Measurements from ENCODE around the gene PCNX2. TPM values are rescaled to one million over a fixed set of nuclear protein-coding genes. Genes with fewer than 3 reads are reported as not detected.

The PCNX2 gene
- total and polyA plus RNA-seq, 2 of the 8 experiments (the other 6 are each of a cell fraction or from before 2014, with no cell fraction given), result 46.1 to 57.6 TPM

GRCh38 chr1:233253231-233253831 is 42.2 kb downstream of the PCNX2 start (continued):
- no peak for TF ChIP-seq CHD7 (IDR thresholded peaks at IDR 0.05; ENCODE audit: insufficient replicate concordance, low read length)
- TF ChIP-seq YY1 (IDR thresholded peaks at IDR 0.05; ENCODE audit: low read depth, low read length), result no peak
- TF ChIP-seq SAP30 (IDR thresholded peaks at IDR 0.05; ENCODE audit: insufficient read depth, insufficient replicate concordance, low read length), result no peak
- no peak for TF ChIP-seq SP2 (IDR thresholded peaks at IDR 0.05; ENCODE audit: low read length)
- no peak for TF ChIP-seq CREB1 (IDR thresholded peaks at IDR 0.05)
- no peak for TF ChIP-seq RFX5 (IDR thresholded peaks at IDR 0.05; ENCODE audit: borderline replicate concordance, low read depth, low read length)
- TF ChIP-seq SP1 (IDR thresholded peaks at IDR 0.05; ENCODE audit: low read depth, low read length), result no peak
- TF ChIP-seq PHF8 (conservative IDR thresholded peaks at IDR 0.05; ENCODE audit: low read depth, low read length), result no peak
- no peak for TF ChIP-seq SP4 (IDR thresholded peaks at IDR 0.05; ENCODE audit: low read length)
- no peak for TF ChIP-seq RBBP5 (IDR thresholded peaks at IDR 0.05; ENCODE audit: borderline replicate concordance, low read depth, low read length)
- TF ChIP-seq KDM5A (IDR thresholded peaks at IDR 0.05; ENCODE audit: low read length), result no peak
- no peak for TF ChIP-seq GABPA (IDR thresholded peaks at IDR 0.05; ENCODE audit: borderline replicate concordance, insufficient read depth, low read length)
